ENCODE data around the gene ST3GAL2.

Gene ST3GAL2

GRCh38 chr16:70417661-70418060, 21.2 kb downstream of the ST3GAL2 start:
- TF ChIP-seq CREB1 (IDR thresholded peaks at IDR 0.05; ENCODE audit: low read depth), result no peak
- TF ChIP-seq EGR1 (IDR thresholded peaks at IDR 0.05), result no peak
- no peak for TF ChIP-seq ZBTB7A (IDR thresholded peaks at IDR 0.05; ENCODE audit: low read depth)

- no peak for TF ChIP-seq MAX (IDR thresholded peaks at IDR 0.05)
Observed at GRCh38 chr16:70416748-70417616, 21.9 kb downstream of the ST3GAL2 start.

GRCh38 chr16:70412385-70412784, 26.5 kb downstream of the ST3GAL2 start:
- TF ChIP-seq TAF1 (IDR thresholded peaks at IDR 0.05; ENCODE audit: low read depth) (no peak), USF1 (IDR thresholded peaks at IDR 0.05) (no peak), NFIC (IDR thresholded peaks at IDR 0.05) (no peak), EGR1 (IDR thresholded peaks at IDR 0.05) (no peak), CREB1 (IDR thresholded peaks at IDR 0.05; ENCODE audit: low read depth) (no peak), YY1 (IDR thresholded peaks at IDR 0.05; ENCODE audit: low read depth) (no peak), RAD21 (IDR thresholded peaks at IDR 0.05; ENCODE audit: low read depth) (no peak), TEAD4 (IDR thresholded peaks at IDR 0.05) (no peak), REST (IDR thresholded peaks at IDR 0.05; ENCODE audit: low read depth) (no peak), FOXM1 (IDR thresholded peaks at IDR 0.05; ENCODE audit: borderline replicate concordance, low read depth) (no peak), EP300 (IDR thresholded peaks at IDR 0.05; ENCODE audit: borderline replicate concordance) (no peak), ZBTB7A (IDR thresholded peaks at IDR 0.05; ENCODE audit: low read depth) (no peak), MAX (IDR thresholded peaks at IDR 0.05) (no peak), CEBPB (IDR thresholded peaks at IDR 0.05) (no peak), TCF12 (IDR thresholded peaks at IDR 0.05; ENCODE audit: low read depth) (no peak)

GRCh38 chr16:70410734-70411133, 28.2 kb downstream of the ST3GAL2 start:
- TF ChIP-seq NFIC (IDR thresholded peaks at IDR 0.05) (no peak), RAD21 (IDR thresholded peaks at IDR 0.05; ENCODE audit: low read depth) (no peak), TEAD4 (IDR thresholded peaks at IDR 0.05) (no peak), FOXM1 (IDR thresholded peaks at IDR 0.05; ENCODE audit: borderline replicate concordance, low read depth) (no peak), MAX (IDR thresholded peaks at IDR 0.05) (no peak), ZBTB7A (IDR thresholded peaks at IDR 0.05; ENCODE audit: low read depth) (no peak), TAF1 (IDR thresholded peaks at IDR 0.05; ENCODE audit: low read depth) (no peak)

GRCh38 chr16:70407811-70408274, 31.1 kb downstream of the ST3GAL2 start:
- TF ChIP-seq TCF12 (IDR thresholded peaks at IDR 0.05; ENCODE audit: low read depth) (no peak), CEBPB (IDR thresholded peaks at IDR 0.05) (no peak), CREB1 (IDR thresholded peaks at IDR 0.05; ENCODE audit: low read depth) (no peak), YY1 (IDR thresholded peaks at IDR 0.05; ENCODE audit: low read depth) (no peak), USF1 (IDR thresholded peaks at IDR 0.05) (no peak), TAF1 (IDR thresholded peaks at IDR 0.05; ENCODE audit: low read depth) (no peak), FOXM1 (IDR thresholded peaks at IDR 0.05; ENCODE audit: borderline replicate concordance, low read depth) (no peak), TEAD4 (IDR thresholded peaks at IDR 0.05) (no peak), MAX (IDR thresholded peaks at IDR 0.05) (no peak), ZBTB7A (IDR thresholded peaks at IDR 0.05; ENCODE audit: low read depth) (no peak), RAD21 (IDR thresholded peaks at IDR 0.05; ENCODE audit: low read depth) (no peak), EP300 (IDR thresholded peaks at IDR 0.05; ENCODE audit: borderline replicate concordance) (no peak), NFIC (IDR thresholded peaks at IDR 0.05) (no peak)

- TF ChIP-seq EGR1 (IDR thresholded peaks at IDR 0.05) (no peak), CEBPB (IDR thresholded peaks at IDR 0.05) (peak; percentile 89)
Observed at GRCh38 chr16:70402916-70403659, 35.8 kb downstream of the ST3GAL2 start.

- TF ChIP-seq EP300 (IDR thresholded peaks at IDR 0.05; ENCODE audit: borderline replicate concordance) (no peak), REST (IDR thresholded peaks at IDR 0.05; ENCODE audit: low read depth) (no peak)
Observed at GRCh38 chr16:70399951-70400350, 38.9 kb downstream of the ST3GAL2 start.
